ENCODE measurements around the gene DUS2. TPM values are rescaled to one million over a fixed set of nuclear protein-coding genes. Genes with fewer than 3 reads are reported as not detected.
"Not testable (repeated sequence)": the region's sequence is repeated elsewhere in the genome, so short reads cannot be mapped to it uniquely, and the experiment has no call there.

DUS2 gene
- total and polyA plus RNA-seq, 5 donors = 4.3 to 9.5 (median 5.9) TPM

- no peak overlapping the region for H3K4me3 ChIP-seq (ENCODE audit: low read length)
- no peaks in the 10 kb centered on the region for H3K9me3 ChIP-seq (ENCODE audit: control insufficient read depth, low read length)
- DNase-seq (no peak), ATAC-seq (no peak)
- intact Hi-C loops (cut with DNase I) = no loop called here
- 83% methylated on average over 5 of the region's 5 CpGs for WGBS
- peaks cover 2% of the 10 kb centered on the region for H3K4me1 ChIP-seq (ENCODE audit: control insufficient read depth, insufficient read depth, low read length)
- H3K27ac ChIP-seq (ENCODE audit: low read length) = no peak overlapping the region
- H3K27me3 ChIP-seq (ENCODE audit: control insufficient read depth, insufficient read depth) = no peaks in the 10 kb centered on the region
Observed at GRCh38 chr16:68113059-68113761, 90.1 kb downstream of the DUS2 start.

GRCh38 chr16:68113765-68114240 is 90.7 kb downstream of the DUS2 start:
- ATAC-seq (peak; percentile 11 to 45), DNase-seq (no peak)
- Histone ChIP-seq H3K4me3 (ENCODE audit: low read length) (no peak overlapping the region), H3K27me3 (ENCODE audit: control insufficient read depth, insufficient read depth) (no peaks in the 10 kb centered on the region), H3K27ac (ENCODE audit: low read length) (no peak overlapping the region), H3K4me1 (ENCODE audit: control insufficient read depth, insufficient read depth, low read length) (peaks cover 2% of the 10 kb centered on the region), H3K9me3 (ENCODE audit: control insufficient read depth, low read length) (no peaks in the 10 kb centered on the region)
- intact Hi-C loops (cut with DNase I) = no loop called here
- WGBS = 96% methylated on average over 12 of the region's 12 CpGs

- H3K4me1 ChIP-seq (ENCODE audit: control insufficient read depth, insufficient read depth, low read length); H3K4me3 ChIP-seq (ENCODE audit: low read length); H3K27me3 ChIP-seq (ENCODE audit: control insufficient read depth, insufficient read depth); DNase-seq; H3K27ac ChIP-seq (ENCODE audit: low read length); ATAC-seq; intact Hi-C loops (cut with DNase I); H3K9me3 ChIP-seq (ENCODE audit: control insufficient read depth, low read length): not testable (repeated sequence)
- WGBS = 91% methylated on average over 8 of the region's 8 CpGs
Observed at GRCh38 chr16:68114939-68115338, 91.9 kb downstream of the DUS2 start.

GRCh38 chr16:68115851-68116250 is 92.8 kb downstream of the DUS2 start:
- no peak overlapping the region for H3K27ac ChIP-seq (ENCODE audit: low read length)
- H3K27me3 ChIP-seq (ENCODE audit: control insufficient read depth, insufficient read depth) = no peaks in the 10 kb centered on the region
- DNase-seq = no peak
- no peaks in the 10 kb centered on the region for H3K9me3 ChIP-seq (ENCODE audit: control insufficient read depth, low read length)
- ATAC-seq = no peak
- no peak overlapping the region for H3K4me3 ChIP-seq (ENCODE audit: low read length)
- WGBS = 72% methylated on average over 2 of the region's 2 CpGs
- peaks cover 2% of the 10 kb centered on the region for H3K4me1 ChIP-seq (ENCODE audit: control insufficient read depth, insufficient read depth, low read length)
- intact Hi-C loops (cut with DNase I) = no loop called here

- H3K9me3 ChIP-seq (ENCODE audit: control insufficient read depth, low read length) = no peaks in the 10 kb centered on the region
- H3K4me3 ChIP-seq (ENCODE audit: low read length) = no peak overlapping the region
- DNase-seq (no peak), ATAC-seq (no peak)
- 74% methylated on average over 2 of the region's 2 CpGs for WGBS
- H3K27ac ChIP-seq (ENCODE audit: low read length) = no peak overlapping the region
- H3K27me3 ChIP-seq (ENCODE audit: control insufficient read depth, insufficient read depth) = no peaks in the 10 kb centered on the region
- intact Hi-C loops (cut with DNase I) = no loop called here
- H3K4me1 ChIP-seq (ENCODE audit: control insufficient read depth, insufficient read depth, low read length) = peaks cover 3% of the 10 kb centered on the region
Observed at GRCh38 chr16:68116256-68116867, 93.3 kb downstream of the DUS2 start.

GRCh38 chr16:68117884-68118283 is 94.8 kb downstream of the DUS2 start:
- Histone ChIP-seq H3K27ac (ENCODE audit: low read length) (no peak overlapping the region), H3K9me3 (ENCODE audit: control insufficient read depth, low read length) (no peaks in the 10 kb centered on the region), H3K4me3 (ENCODE audit: low read length) (no peak overlapping the region), H3K4me1 (ENCODE audit: control insufficient read depth, insufficient read depth, low read length) (peaks cover 4% of the 10 kb centered on the region), H3K27me3 (ENCODE audit: control insufficient read depth, insufficient read depth) (no peaks in the 10 kb centered on the region)
- no peak for DNase-seq
- ATAC-seq = no peak
- WGBS = 94% methylated on average over 3 of the region's 3 CpGs
- intact Hi-C loops (cut with DNase I) = no loop called here

- intact Hi-C loops (cut with DNase I); ATAC-seq; H3K9me3 ChIP-seq (ENCODE audit: control insufficient read depth, low read length); H3K4me3 ChIP-seq (ENCODE audit: low read length); H3K27me3 ChIP-seq (ENCODE audit: control insufficient read depth, insufficient read depth); H3K27ac ChIP-seq (ENCODE audit: low read length); H3K4me1 ChIP-seq (ENCODE audit: control insufficient read depth, insufficient read depth, low read length); DNase-seq: not testable (repeated sequence)
- WGBS = 95% methylated on average over 13 of the region's 13 CpGs
Observed at GRCh38 chr16:68118954-68119353, 95.9 kb downstream of the DUS2 start.

GRCh38 chr16:68120496-68120895 is 97.4 kb downstream of the DUS2 start:
- H3K27ac ChIP-seq (ENCODE audit: low read length); H3K4me1 ChIP-seq (ENCODE audit: control insufficient read depth, insufficient read depth, low read length); H3K4me3 ChIP-seq (ENCODE audit: low read length); DNase-seq; intact Hi-C loops (cut with DNase I); H3K9me3 ChIP-seq (ENCODE audit: control insufficient read depth, low read length); H3K27me3 ChIP-seq (ENCODE audit: control insufficient read depth, insufficient read depth); ATAC-seq: not testable (repeated sequence)
- 96% methylated on average over 5 of the region's 5 CpGs for WGBS

- Histone ChIP-seq H3K4me1 (ENCODE audit: control insufficient read depth, insufficient read depth, low read length) (peaks cover under 1% of the 10 kb centered on the region), H3K27ac (ENCODE audit: low read length) (no peak overlapping the region), H3K27me3 (ENCODE audit: control insufficient read depth, insufficient read depth) (no peaks in the 10 kb centered on the region), H3K4me3 (ENCODE audit: low read length) (no peak overlapping the region), H3K9me3 (ENCODE audit: control insufficient read depth, low read length) (no peaks in the 10 kb centered on the region)
- ATAC-seq = no peak
- 94% methylated on average over 2 of the region's 2 CpGs for WGBS
- no peak for DNase-seq
- intact Hi-C loops (cut with DNase I) = no loop called here
Observed at GRCh38 chr16:68126395-68126794, 103.3 kb downstream of the DUS2 start.

- intact Hi-C loops (cut with DNase I) = no loop called here
- Histone ChIP-seq H3K27me3 (ENCODE audit: control insufficient read depth, insufficient read depth) (no peaks in the 10 kb centered on the region), H3K4me3 (ENCODE audit: low read length) (no peak overlapping the region), H3K27ac (ENCODE audit: low read length) (peak overlapping the region; percentile 17), H3K4me1 (ENCODE audit: control insufficient read depth, insufficient read depth, low read length) (no peaks in the 10 kb centered on the region), H3K9me3 (ENCODE audit: control insufficient read depth, low read length) (no peaks in the 10 kb centered on the region)
- peak in 1 of 3 donors; percentile 26 for DNase-seq
- WGBS = 54% methylated on average over 6 of the region's 6 CpGs
- ATAC-seq = peak; percentile 55 to 57
Observed at GRCh38 chr16:68128577-68129305, 105.7 kb downstream of the DUS2 start.

All from right cardiac atrium (tissue), 5 donors.